ENCODE data around the gene PLN.

- TF ChIP-seq, protein P1, sequence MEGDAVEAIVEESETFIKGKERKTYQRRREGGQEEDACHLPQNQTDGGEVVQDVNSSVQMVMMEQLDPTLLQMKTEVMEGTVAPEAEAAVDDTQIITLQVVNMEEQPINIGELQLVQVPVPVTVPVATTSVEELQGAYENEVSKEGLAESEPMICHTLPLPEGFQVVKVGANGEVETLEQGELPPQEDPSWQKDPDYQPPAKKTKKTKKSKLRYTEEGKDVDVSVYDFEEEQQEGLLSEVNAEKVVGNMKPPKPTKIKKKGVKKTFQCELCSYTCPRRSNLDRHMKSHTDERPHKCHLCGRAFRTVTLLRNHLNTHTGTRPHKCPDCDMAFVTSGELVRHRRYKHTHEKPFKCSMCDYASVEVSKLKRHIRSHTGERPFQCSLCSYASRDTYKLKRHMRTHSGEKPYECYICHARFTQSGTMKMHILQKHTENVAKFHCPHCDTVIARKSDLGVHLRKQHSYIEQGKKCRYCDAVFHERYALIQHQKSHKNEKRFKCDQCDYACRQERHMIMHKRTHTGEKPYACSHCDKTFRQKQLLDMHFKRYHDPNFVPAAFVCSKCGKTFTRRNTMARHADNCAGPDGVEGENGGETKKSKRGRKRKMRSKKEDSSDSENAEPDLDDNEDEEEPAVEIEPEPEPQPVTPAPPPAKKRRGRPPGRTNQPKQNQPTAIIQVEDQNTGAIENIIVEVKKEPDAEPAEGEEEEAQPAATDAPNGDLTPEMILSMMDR (IDR thresholded peaks at IDR 0.05 in 2 of 3, conservative IDR thresholded peaks at IDR 0.05 in 1 of 3; ENCODE audit: insufficient read depth in 2 of 3, low read depth in 1 of 3, low read length in 3 of 3), result no peak
- TF ChIP-seq ZNF717 (CRISPR knock-in tag; IDR thresholded peaks at IDR 0.05), result no peak
Measured at GRCh38 chr6:118586746-118587485, 38.8 kb downstream of the PLN start.
